GM18870 (cell line): ENCODE measurements around the gene DPF3.

Experiments
- ATAC-seq: cut with Tn5 transposase; IDR thresholded peaks from one replicate; pipeline ENCODE4 v1.9.1; 2021; ENCODE audit warnings: moderate library complexity; ENCODE audit not compliant: unreplicated experiment

The DPF3 gene

GRCh38 chr14:72904840-72905561 is 11.1 kb upstream of the DPF3 start:
- ATAC-seq = no peak

- no peak for ATAC-seq
Measured at GRCh38 chr14:72904218-72904617, 10.3 kb upstream of the DPF3 start.

- no peak for ATAC-seq
Measured at GRCh38 chr14:72903716-72904115, 9.8 kb upstream of the DPF3 start.

GRCh38 chr14:72902801-72903530 is 9.1 kb upstream of the DPF3 start:
- ATAC-seq = no peak

GRCh38 chr14:72901361-72901760 is 7.5 kb upstream of the DPF3 start:
- no peak for ATAC-seq

- ATAC-seq = no peak
Measured at GRCh38 chr14:72898448-72898847, 4.5 kb upstream of the DPF3 start.

GRCh38 chr14:72894623-72895378 is 900 bp upstream of the DPF3 start:
- ATAC-seq = no peak

GRCh38 chr14:72894323-72894622 is 372 bp upstream of the DPF3 start:
- ATAC-seq = no peak

GRCh38 chr14:72892879-72893635 is 844 bp downstream of the DPF3 start:
- no peak for ATAC-seq

- ATAC-seq = no peak
Measured at GRCh38 chr14:72892103-72892878, 1.6 kb downstream of the DPF3 start.

GRCh38 chr14:72891666-72892102 is 2.2 kb downstream of the DPF3 start:
- ATAC-seq = no peak

- ATAC-seq = no peak
Measured at GRCh38 chr14:72889366-72889765, 4.5 kb downstream of the DPF3 start.

GRCh38 chr14:72888636-72889201 is 5.2 kb downstream of the DPF3 start:
- ATAC-seq = no peak

GRCh38 chr14:72888192-72888591 is 5.7 kb downstream of the DPF3 start:
- no peak for ATAC-seq

- no peak for ATAC-seq
Measured at GRCh38 chr14:72887514-72887913, 6.4 kb downstream of the DPF3 start.

GRCh38 chr14:72884386-72884785 is 9.5 kb downstream of the DPF3 start:
- no peak for ATAC-seq

- ATAC-seq = no peak
Measured at GRCh38 chr14:72883961-72884360, 9.9 kb downstream of the DPF3 start.

- no peak for ATAC-seq
Measured at GRCh38 chr14:72883109-72883508, 10.8 kb downstream of the DPF3 start.

GRCh38 chr14:72882463-72882862 is 11.4 kb downstream of the DPF3 start:
- ATAC-seq = no peak

- ATAC-seq = no peak
Measured at GRCh38 chr14:72882047-72882446, 11.9 kb downstream of the DPF3 start.
